Colon (tissue), 2 donors: ENCODE results near the gene NDUFAF2.
"Not testable (repeated sequence)": the region's sequence is repeated elsewhere in the genome, so short reads cannot be mapped to it uniquely, and the experiment has no call there.

Experiments
- FAIRE-seq: peaks from 2 replicates; lab custom pipeline; 2012; peaks lifted over from hg19 to GRCh38; lab: Jason Lieb, UNC
- donor health status: control.
- donor health status: control.

NDUFAF2 gene

GRCh38 chr5:60944904-60945812 is at the start of gene NDUFAF2, which contains the start of gene ERCC8:
Gene NDUFAF2 (plus strand): TSS chr5:60945205. CDS start chr5:60945256, 51 bp downstream.
Gene ERCC8 (minus strand): TSS chr5:60945070. CDS start chr5:60945008, 62 bp downstream.
- no peak for FAIRE-seq

GRCh38 chr5:60896991-60897390 is 48.0 kb upstream of the NDUFAF2 start:
- no peak for FAIRE-seq

DNA sequence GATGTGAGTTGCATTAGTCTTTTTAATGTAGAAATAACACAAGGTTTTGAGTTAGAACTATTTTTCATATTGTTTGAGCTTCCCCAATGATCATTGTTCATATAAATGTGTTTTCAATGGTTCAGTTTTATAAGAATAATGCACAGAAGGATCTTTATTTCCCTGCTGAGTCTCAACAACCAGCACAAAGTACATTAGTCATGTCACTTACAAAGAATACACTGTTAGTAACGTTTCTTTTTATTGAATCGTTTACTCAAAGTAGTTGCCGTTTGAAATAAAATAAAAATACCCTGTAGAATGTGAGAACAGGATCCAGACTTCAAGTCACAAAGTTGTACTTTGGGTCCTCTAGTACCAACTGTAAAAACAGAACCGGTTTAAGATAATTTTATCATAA is 41.6 kb upstream of the NDUFAF2 start:
- no peak for FAIRE-seq

DNA sequence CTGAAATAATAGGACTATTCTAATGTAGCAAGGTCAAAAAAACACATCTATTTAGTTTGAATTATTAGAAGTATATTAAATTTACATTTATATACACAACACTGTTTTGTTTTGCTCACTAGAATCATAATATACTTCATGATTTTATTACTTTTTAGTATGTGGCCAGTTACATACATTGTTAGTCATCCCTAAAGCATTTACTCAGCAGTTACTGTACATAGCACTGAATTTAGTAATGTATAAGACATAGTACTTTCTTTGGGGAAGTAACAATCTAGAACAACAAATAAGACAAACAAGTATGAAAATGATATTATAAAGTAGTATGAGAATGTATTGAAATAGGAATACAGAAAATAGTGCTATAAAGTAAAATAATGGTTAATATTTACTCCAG is 28.4 kb upstream of the NDUFAF2 start:
- FAIRE-seq, result peak; percentile 62

DNA sequence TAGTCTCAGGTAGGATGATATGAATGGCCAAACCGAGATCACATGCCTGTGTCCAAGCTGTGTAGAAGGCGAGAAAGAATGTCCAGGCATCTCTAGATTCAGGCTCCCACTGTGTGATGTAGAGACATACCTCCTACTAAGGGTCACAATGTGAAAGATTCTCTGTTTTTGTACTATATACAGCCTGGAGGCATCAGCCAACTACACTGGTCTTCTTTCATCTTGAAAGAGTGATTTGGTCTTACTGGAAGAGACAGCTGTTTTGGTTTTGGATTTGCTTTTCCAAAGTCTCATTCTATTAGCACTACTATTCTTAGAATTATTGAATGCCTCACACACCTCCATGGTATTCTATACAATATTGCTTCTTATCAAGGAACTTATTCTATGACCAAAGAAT is 26.5 kb upstream of the NDUFAF2 start:
- FAIRE-seq, result no peak

- FAIRE-seq, result no peak
Measured at GRCh38 chr5:60927450-60927849, 17.6 kb upstream of the NDUFAF2 start.

DNA sequence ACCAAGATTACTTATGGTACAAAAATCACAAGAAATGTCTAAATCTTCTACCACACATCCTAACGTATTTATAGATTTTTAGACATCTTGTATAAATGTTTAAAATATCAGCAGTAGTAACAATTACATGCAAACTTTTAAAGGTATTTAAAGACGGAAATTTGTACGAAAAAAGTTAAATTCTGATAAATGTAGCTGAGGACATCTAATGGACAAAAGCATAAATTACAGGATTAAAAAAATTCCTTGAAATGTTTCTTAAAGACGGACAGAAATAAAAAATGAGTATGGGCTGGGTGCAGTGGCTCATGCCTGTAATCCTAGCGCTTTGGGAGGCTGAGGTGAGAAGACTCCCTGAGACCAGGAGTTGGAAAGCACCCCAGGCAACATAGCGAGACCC is 16.0 kb upstream of the NDUFAF2 start:
- no peak for FAIRE-seq

- no peak for FAIRE-seq
Measured at GRCh38 chr5:60943624-60944023, 1.4 kb upstream of the NDUFAF2 start.

- no peak for FAIRE-seq
Measured at GRCh38 chr5:60945813-60946187, 795 bp downstream of the NDUFAF2 start.

- no peak for FAIRE-seq
Measured at GRCh38 chr5:60948738-60949137, 3.7 kb downstream of the NDUFAF2 start.

GRCh38 chr5:60955239-60955638 is 10.2 kb downstream of the NDUFAF2 start:
- FAIRE-seq, result no peak

DNA sequence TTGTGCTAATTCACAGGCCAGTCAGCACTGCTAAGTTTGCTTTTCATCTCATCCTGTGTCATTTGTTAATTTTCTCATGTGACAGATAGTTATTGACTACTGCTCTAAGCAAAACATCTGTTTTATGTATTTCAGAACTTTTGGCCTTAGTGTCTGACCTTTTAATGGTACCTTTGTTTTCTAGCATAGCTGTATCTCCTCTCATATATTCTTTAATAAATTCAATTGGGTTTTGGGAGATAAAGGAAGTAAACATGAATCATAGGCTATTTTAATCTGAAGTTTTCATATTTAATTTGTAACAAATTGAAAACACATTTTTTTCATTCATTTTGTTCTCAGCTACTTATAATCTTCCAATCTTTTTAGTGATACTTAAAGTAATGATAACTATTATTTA is 13.1 kb downstream of the NDUFAF2 start:
- FAIRE-seq, result no peak

DNA sequence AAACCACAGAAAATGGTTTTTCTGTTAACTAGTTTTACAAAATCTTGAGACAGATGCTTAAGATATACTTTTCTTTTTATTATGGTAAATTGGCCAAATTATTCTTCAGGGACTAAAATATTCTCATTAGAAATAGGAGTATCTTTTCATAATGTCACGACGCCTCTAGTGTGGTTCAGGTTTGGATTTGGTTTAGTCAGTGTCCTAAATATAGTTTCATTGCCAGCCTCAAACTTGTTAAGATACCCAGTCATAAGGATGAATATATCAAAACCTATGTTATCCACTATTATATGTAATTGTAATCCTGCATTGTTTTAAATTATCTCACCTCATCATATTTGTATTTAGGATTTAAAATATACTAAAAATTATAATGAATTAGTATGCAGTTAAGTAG is 13.7 kb downstream of the NDUFAF2 start:
- no peak for FAIRE-seq

DNA sequence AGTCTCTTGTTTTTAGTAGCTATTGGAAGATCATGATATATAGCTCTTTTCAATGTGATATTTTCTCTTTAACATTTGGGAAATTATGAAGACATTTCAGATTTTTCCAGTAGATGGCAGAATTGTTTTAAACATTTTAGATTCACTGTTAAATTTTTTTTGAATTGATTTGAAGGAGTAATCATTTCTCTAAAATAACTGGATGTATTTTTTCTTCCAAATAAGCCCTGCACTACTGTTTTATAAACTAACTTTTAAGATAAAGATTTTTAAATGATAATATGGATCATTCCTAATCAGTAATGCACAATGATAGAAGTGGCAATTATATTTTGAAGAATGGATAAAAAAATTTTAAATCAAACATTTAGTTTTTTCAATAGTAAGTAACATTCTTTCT is 14.2 kb downstream of the NDUFAF2 start:
- FAIRE-seq, result peak; percentile 33

- FAIRE-seq, result peak; percentile 55
Measured at GRCh38 chr5:60960591-60960990, 15.6 kb downstream of the NDUFAF2 start.

DNA sequence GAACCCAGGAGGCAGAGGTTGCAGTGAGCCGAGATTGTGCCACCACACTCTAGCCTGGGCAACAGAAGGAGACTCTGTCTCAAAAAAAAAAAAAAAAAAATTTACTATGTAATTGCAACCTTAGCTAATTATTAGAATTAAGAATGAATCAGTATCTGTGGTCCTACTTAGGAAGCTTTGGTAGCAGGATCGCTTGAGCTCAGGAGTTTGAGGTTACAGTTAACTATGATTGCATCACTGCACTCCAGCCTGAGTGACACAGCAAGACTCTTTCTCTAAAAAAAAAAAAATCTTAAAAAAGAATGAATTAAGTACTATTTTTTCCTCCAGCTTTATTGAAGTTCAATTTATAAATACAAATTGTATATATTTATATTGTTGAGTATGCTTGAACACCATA is 16.7 kb downstream of the NDUFAF2 start:
- no peak for FAIRE-seq

- no peak for FAIRE-seq
Measured at GRCh38 chr5:60972231-60972630, 27.2 kb downstream of the NDUFAF2 start.

DNA sequence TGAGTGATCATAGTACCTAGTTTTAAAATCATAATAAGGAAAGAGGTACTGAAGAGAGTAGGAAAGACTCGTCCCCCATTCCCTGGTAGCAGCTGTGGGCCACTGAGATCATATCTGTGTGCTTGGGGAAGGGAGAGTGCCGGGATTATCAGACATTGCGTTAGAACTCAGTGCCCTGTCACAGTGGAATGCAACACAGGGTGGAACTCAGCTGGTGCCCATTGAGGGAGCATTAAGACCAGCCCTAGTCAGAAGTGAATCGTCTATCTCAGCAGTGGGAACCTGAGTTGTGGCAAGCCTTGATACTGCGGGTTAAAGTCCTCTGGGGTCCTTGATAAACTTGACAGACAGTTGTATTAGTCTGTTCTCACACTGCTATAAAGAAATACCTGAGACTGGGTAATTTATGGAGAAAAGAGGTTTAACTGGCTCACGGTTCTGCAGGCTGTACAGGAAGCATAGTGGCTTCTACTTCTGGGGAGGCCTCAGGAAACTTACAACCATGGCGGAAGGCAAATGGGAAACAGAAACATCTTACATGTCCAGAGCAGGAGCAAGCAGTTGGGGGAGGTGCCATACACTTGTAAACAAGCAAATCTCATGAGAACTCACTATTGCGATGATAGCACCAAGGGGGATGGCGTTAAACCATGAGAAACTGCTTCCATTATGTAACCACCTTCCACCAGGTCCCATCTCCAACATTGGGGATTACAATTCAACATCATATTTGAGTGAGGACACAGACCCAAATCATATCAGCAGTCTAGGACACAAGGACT is 33.1 kb downstream of the NDUFAF2 start:
- no peak for FAIRE-seq

DNA sequence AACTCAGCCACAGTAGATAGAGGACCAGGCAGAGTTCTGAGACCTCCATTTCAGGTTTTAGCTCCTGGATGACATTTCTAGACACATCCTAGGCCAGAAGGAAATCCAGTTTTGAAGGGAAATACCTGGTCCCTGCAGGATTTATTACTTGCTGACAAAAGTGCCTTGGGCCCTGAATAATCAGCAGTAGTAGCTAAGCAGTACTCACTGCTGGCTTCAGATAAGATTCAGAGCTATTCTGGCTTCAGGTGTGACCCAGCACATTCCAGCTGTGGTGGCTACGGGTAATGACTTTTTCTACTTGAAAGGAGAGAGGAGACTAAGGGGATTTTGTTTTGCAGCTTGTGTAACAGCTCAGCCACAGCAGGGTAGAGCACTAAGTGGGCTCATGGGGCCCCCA is 34.0 kb downstream of the NDUFAF2 start:
- no peak for FAIRE-seq

GRCh38 chr5:60980511-60980910 is 35.5 kb downstream of the NDUFAF2 start:
- FAIRE-seq, result no peak

DNA sequence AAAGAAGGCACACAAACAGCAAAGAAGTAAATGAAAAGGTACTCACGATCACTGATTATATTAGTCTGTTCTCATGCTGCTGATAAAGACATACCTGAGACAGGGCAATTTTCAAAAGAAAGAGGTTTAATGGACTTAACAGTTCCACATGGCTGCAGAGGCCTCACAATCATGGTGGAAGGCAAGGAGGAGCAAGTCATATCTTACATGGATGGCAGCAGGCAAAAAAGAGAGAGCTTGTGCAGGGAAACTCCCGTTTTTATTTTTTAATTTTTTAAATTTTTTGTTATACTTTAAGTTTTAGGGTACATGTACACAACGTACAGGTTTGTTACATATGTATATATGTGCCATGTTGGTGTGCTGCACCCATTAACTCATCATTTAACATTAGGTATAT is 37.1 kb downstream of the NDUFAF2 start:
- FAIRE-seq, result not testable (repeated sequence)

DNA sequence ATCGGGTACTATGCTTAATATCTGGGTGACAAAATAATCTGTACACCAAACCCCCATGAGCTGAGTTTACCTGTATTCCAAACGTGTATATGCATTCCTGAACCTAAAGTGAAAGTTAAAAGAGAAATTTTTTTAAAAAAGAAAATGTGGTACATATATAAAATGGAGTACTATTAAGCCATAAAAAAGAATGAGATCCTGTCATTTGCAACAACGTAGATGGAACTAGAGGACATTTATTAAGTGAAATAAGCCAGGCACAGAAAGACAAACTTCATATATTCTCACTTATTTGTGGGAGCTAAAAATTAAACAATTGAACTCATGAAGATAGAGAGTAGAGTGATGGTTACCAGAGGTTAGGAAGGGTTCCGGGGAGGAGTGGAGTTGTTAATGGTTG is 44.8 kb downstream of the NDUFAF2 start:
- no peak for FAIRE-seq

GRCh38 chr5:60992871-60993270 is 47.9 kb downstream of the NDUFAF2 start:
- FAIRE-seq, result no peak
